GM18858 (cell line): ENCODE results near the gene FCSK.

Experiments used
- ATAC-seq: cut with Tn5 transposase; IDR thresholded peaks from one replicate; pipeline ENCODE4 v1.9.1; 2021; ENCODE audit not compliant: unreplicated experiment

The FCSK gene

GRCh38 chr16:70453117-70453891 is 1.1 kb upstream of the FCSK start:
- ATAC-seq = no peak

DNA sequence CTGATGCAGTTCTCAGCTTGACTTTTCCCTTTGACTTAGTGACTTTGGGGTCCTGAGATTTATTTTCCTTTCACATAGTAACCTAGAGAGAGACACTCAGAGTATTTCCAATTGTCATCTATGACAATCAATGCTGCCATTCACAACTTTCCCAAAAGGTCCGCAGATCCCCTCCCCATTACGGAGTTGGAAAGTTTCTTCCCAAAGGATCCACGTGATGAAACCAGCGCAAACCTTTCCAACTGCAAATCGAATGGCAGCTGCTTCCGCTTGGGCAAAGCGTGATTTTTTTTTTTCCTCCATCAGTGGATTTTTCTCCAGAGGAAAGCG is 538 bp upstream of the FCSK start:
- no peak for ATAC-seq

DNA sequence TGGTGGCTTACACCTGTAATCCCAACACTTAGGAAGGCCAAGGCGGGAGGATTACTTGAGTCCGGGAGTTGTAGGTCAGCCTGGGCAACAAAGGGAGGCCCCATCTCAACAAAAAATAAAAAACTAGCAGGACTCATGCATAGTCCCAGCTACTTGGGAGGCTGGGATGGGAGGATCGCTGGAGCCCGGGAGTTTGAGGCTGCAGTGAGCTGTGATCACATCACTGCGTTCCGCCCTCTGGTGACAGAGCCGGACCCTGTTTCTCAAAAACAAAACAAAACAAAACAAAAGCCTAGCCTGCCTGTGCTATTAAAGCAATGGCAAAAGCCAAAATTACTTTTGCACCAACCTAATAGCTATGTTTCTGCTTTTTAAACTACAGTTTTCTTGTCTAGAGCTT is 1.5 kb downstream of the FCSK start:
- ATAC-seq = no peak

GRCh38 chr16:70457446-70458166 is 3.2 kb downstream of the FCSK start:
- ATAC-seq = no peak

- no peak for ATAC-seq
Observed at GRCh38 chr16:70460737-70461261, 6.4 kb downstream of the FCSK start.

DNA sequence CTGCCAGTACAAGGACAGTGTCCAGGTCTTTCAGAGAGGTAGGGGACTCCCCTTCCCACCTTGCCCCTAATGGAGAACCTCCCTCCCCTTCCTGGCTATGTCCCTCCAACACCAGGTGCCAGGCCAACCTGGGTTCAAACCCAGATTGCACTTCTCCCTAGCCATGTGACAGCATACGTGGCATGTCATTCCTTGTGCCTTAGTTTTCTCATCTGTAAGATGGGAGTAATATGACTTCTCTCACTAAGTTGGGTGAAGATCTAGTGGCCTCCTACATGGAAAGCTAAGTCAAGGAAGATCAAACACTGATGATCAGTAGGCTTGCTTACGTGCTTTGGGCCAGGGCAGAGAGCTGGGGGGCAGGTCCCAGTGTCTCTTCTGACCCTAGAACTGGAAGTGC is 8.8 kb downstream of the FCSK start:
- ATAC-seq = no peak

GRCh38 chr16:70465999-70466804 is 11.8 kb downstream of the FCSK start:
- ATAC-seq = no peak

GRCh38 chr16:70466805-70467076 is 12.3 kb downstream of the FCSK start:
- no peak for ATAC-seq

GRCh38 chr16:70467113-70467512 is 12.7 kb downstream of the FCSK start:
- no peak for ATAC-seq

- ATAC-seq = no peak
Observed at GRCh38 chr16:70467608-70468007, 13.2 kb downstream of the FCSK start.

DNA sequence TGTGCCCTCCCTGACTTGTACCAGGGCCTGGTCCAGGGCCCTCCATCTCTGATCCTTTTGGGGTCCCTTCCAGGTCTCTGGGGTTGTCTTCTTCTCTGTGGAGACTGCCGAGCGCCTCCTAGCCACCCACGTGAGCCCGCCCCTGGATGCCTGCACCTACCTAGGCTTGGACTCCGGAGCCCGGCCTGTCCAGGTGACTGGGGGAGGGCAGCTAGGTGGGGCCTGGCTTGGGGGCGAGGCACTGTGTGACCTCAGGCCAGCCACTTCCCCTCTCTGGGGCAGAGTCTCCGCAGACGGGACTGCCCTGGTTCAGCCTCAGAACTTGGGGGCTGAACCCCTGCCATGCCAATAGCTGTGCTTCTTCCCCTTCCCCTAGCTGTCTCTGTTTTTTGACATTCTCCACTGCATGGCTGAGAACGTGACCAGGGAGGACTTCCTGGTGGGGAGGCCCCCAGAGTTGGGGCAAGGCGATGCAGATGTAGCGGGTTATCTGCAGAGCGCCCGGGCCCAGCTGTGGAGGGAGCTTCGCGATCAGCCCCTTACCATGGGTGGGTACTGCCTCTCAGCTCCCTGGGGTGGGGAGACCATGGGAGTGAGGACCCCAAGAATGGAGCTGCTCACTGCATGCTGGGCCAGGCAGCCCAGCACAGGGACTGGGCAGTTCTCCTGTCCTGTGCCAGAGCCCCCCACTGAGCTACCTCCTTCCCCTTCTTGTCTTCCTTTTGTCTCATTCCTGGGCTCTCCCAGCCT is 14.6 kb downstream of the FCSK start:
- no peak for ATAC-seq

GRCh38 chr16:70470141-70470926 is 15.9 kb downstream of the FCSK start:
- no peak for ATAC-seq

GRCh38 chr16:70470927-70471341 is 16.5 kb downstream of the FCSK start:
- ATAC-seq = no peak

- ATAC-seq = no peak
Observed at GRCh38 chr16:70472786-70473433, 18.5 kb downstream of the FCSK start.

GRCh38 chr16:70473446-70474319 is 19.3 kb downstream of the FCSK start:
- no peak for ATAC-seq

GRCh38 chr16:70474320-70475053 is 20.1 kb downstream of the FCSK start:
- no peak for ATAC-seq

DNA sequence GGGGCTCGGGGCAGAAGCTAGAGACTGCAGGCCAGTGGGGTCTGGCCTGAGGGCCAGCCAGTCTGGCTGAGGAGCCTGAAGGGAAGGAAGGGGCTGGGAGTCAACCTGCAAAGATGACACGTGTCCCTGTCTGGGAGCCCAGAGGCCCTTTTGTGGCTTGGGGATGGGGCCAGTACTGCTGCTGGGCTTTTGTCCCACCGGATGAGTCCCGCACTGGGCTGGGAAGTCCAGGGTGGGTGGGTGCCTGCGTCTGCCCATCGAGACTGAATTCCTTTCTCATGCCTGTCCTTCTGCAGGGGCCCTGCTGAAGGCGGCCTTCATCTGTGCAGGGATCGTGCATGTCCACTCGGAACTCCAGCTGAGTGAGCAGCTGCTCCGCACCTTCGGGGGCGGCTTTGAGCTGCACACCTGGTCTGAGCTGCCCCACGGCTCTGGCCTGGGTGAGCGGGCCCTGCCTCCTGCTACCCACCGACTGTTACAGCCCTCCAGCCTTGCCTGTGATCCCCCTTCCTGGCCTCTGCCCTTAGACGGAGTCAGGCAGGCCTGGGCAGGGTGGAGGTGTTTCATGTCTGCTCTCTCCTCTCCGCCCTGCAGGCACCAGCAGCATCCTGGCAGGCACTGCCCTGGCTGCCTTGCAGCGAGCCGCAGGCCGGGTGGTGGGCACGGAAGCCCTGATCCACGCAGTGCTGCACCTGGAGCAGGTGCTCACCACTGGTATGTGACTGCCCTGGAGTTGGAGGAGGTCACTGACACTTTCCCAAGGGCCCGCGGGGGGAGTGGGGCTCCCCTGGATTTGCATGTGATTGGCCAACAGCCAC is 20.9 kb downstream of the FCSK start:
- no peak for ATAC-seq
